ENCODE measurements around the gene RASEF. TPM values are rescaled to one million over a fixed set of nuclear protein-coding genes. Genes with fewer than 3 reads are reported as not detected.

The RASEF gene
- polyA plus RNA-seq, 2 of the 4 experiments (the other 2 are of a cell fraction): 5.1 to 8.8 TPM

- ChIA-PET POLR2A (no interaction called here), CTCF (interaction anchor here (1.3 kb wide), 1 partner anchor 57 kb away, joined by 3 read pairs; the partner anchor contains the start of gene RASEF)
- H3K4me3 ChIP-seq: no peak overlapping the region
- no peak for FAIRE-seq
- no peaks in the 10 kb centered on the region for H3K4me1 ChIP-seq
- no peak overlapping the region for H3K27ac ChIP-seq
- DNase-seq (ENCODE audit: low read depth in 1 of 2, low spot score in 1 of 2): no peak
- no peak for TF ChIP-seq BHLHE40 (IDR thresholded peaks at IDR 0.05; ENCODE audit: low read depth, low read length)
- TF ChIP-seq HDAC2 (IDR thresholded peaks at IDR 0.05): no peak
- H3K4me2 ChIP-seq: no peak overlapping the region
- H3K9me3 ChIP-seq: no peaks in the 10 kb centered on the region
- WGBS (ENCODE audit: missing lambda C conversion rate): 86% methylated on average over 1 of the region's 1 CpG
- ATAC-seq: no peak
Observed at GRCh38 chr9:83005361-83005760, 57.6 kb downstream of the RASEF start.

- Histone ChIP-seq H3K4me1 (no peaks in the 10 kb centered on the region), H3K9me3 (no peaks in the 10 kb centered on the region), H3K4me3 (no peak overlapping the region), H3K4me2 (no peak overlapping the region), H3K27ac (no peak overlapping the region)
- no peak for TF ChIP-seq POLR2A (IDR thresholded peaks at IDR 0.05; ENCODE audit: low read length)
- no peak for TF ChIP-seq RNF2 (IDR thresholded peaks at IDR 0.05; ENCODE audit: borderline replicate concordance, low read depth)
- no peak for TF ChIP-seq HES2 (IDR thresholded peaks at IDR 0.05)
- no peak for TF ChIP-seq RCOR1 (IDR thresholded peaks at IDR 0.05; ENCODE audit: low read depth, low read length)
- no peak for TF ChIP-seq RARB (CRISPR knock-in tag; IDR thresholded peaks at IDR 0.05)
- no peak for TF ChIP-seq FOXS1 (CRISPR knock-in tag; IDR thresholded peaks at IDR 0.05)
- no peak for TF ChIP-seq CHD4 (IDR thresholded peaks at IDR 0.05; ENCODE audit: borderline replicate concordance)
- no peak for TF ChIP-seq RAD21 (conservative IDR thresholded peaks at IDR 0.05 in 1 of 2, IDR thresholded peaks at IDR 0.05 in 1 of 2)
- no peak for TF ChIP-seq CBX2 (IDR thresholded peaks at IDR 0.05; ENCODE audit: borderline replicate concordance, low read depth)
- TF ChIP-seq POLR2AphosphoS2 (conservative IDR thresholded peaks at IDR 0.05; ENCODE audit: low read length): no peak
- TF ChIP-seq MYC (IDR thresholded peaks at IDR 0.05; ENCODE audit: borderline replicate concordance, low read length): no peak
- no peak for TF ChIP-seq MAZ (IDR thresholded peaks at IDR 0.05; ENCODE audit: borderline replicate concordance, low read depth, low read length)
- no peak for TF ChIP-seq FOSL2 (IDR thresholded peaks at IDR 0.05)
- TF ChIP-seq FOSL2 (CRISPR knock-in tag; IDR thresholded peaks at IDR 0.05): no peak
- FAIRE-seq: no peak
- no peak for ATAC-seq
- 94% methylated on average over 2 of the region's 2 CpGs for WGBS (ENCODE audit: missing lambda C conversion rate)
- POLR2A ChIA-PET: no interaction called here
- CTCF ChIA-PET: no interaction called here
- no peak for DNase-seq (ENCODE audit: low read depth in 1 of 2, low spot score in 1 of 2)
Observed at GRCh38 chr9:83002329-83002728, 60.6 kb downstream of the RASEF start.

GRCh38 chr9:83000765-83001164 lies 62.2 kb downstream of the RASEF start:
- Histone ChIP-seq H3K4me2 (no peak overlapping the region), H3K4me1 (no peaks in the 10 kb centered on the region), H3K4me3 (no peak overlapping the region), H3K27ac (no peak overlapping the region), H3K9me3 (no peaks in the 10 kb centered on the region)
- ATAC-seq (no peak), FAIRE-seq (no peak), DNase-seq (ENCODE audit: low read depth in 1 of 2, low spot score in 1 of 2) (no peak)
- ChIA-PET CTCF (no interaction called here), POLR2A (no interaction called here)
- TF ChIP-seq KDM1A (IDR thresholded peaks at IDR 0.05; ENCODE audit: low read depth): no peak
- TF ChIP-seq ZFP36 (IDR thresholded peaks at IDR 0.05; ENCODE audit: borderline replicate concordance, partially characterized antibody): no peak
- no peak for TF ChIP-seq RARB (CRISPR knock-in tag; IDR thresholded peaks at IDR 0.05)
- TF ChIP-seq GATA3 (IDR thresholded peaks at IDR 0.05; ENCODE audit: borderline replicate concordance): no peak
- no peak for TF ChIP-seq ELK1 (IDR thresholded peaks at IDR 0.05; ENCODE audit: low read depth, low read length)
- TF ChIP-seq HEYL (CRISPR knock-in tag; IDR thresholded peaks at IDR 0.05): no peak
- TF ChIP-seq CTCF (IDR thresholded peaks at IDR 0.05): no peak
- no peak for TF ChIP-seq RNF2 (IDR thresholded peaks at IDR 0.05; ENCODE audit: borderline replicate concordance, low read depth)
- no peak for TF ChIP-seq NR3C1 (IDR thresholded peaks at IDR 0.05)
- no peak for TF ChIP-seq ZSCAN20 (CRISPR knock-in tag; IDR thresholded peaks at IDR 0.05)
- no peak for TF ChIP-seq ATOH8 (CRISPR knock-in tag; IDR thresholded peaks at IDR 0.05; ENCODE audit: low read depth)
- WGBS (ENCODE audit: missing lambda C conversion rate): 90% methylated on average over 5 of the region's 5 CpGs
